ENCODE measurements around the gene SAMD15.

- TF ChIP-seq POLR2A (IDR thresholded peaks at IDR 0.05), result no peak
- no peak for TF ChIP-seq CTCF (IDR thresholded peaks at IDR 0.05)
These were observed 17.6 kb upstream of the SAMD15 start for GRCh38 chr14:77359626-77360025.
